Uterine smooth muscle cell (primary cell): ENCODE measurements around the gene ZNF804A. TPM values are rescaled to one million over a fixed set of nuclear protein-coding genes. Genes with fewer than 3 reads are reported as not detected.

Source experiments
- total RNA-seq: library from RNA; depleted of rRNA; stranded (reverse); fragments of >200 nt; gene quantifications from 2 replicates; pipeline ENCODE4 v1.2.3, GENCODE V29; 2014

Gene ZNF804A
- total RNA-seq, result 9.5 and 11.5 TPM in 2 replicates

GRCh38 chr2:184598316-184599053 is at the start of gene ZNF804A:
ZNF804A (plus strand) TSS chr2:184598529; CDS start chr2:184598960, 431 bp downstream.

